ENCODE measurements around the gene STAP1.

STAP1 gene

DNA sequence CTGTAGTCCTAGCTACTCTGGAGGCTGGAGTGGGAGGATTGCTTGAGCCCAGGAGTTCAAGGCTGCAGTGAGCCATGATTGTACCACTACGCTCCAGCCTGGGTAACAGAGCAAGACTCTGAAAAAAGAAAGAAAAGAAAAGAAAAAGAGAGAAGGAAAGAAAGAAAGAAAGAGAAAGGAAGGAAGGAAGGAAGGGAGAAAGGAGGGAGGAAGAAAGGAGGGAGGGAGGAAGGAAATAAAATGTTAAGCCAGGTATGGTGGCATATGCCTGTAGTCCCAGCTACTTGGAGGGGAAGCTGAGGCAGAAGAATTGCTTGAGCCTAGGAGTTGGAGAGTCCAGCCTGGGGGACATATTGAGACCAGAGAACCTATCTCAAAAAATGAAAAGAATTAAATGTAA is 12.0 kb downstream of the STAP1 start:
- TF ChIP-seq CTCF (IDR thresholded peaks at IDR 0.05; ENCODE audit: insufficient read depth, low read length, missing control alignments): no peak
- no peak overlapping the region for H3K4me3 ChIP-seq (ENCODE audit: low read depth, low read length)
- DNase-seq (ENCODE audit: low read depth, low spot score): no peak
- ChIA-PET CTCF (no interaction called here), POLR2A (no interaction called here)

DNA sequence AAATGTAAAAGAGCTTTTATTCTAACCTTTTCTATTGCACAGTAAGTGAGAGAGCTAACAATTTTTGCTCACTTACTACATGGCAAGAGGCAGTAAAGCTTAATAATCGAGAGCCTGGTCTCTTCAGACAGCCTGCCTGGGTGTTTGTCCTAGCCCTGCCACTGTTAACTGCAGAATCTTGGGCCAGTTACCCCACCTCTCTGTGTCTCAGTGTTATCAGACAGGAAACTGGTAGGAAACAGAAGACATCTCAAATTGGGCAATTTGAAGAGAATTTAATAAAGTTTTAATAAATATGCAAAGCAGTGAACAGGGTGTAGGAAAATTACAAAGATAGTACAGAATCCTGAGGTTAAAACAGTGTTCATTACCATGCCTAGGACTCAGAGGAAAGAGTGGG is 13.4 kb downstream of the STAP1 start:
- H3K4me3 ChIP-seq (ENCODE audit: low read depth, low read length): no peak overlapping the region
- DNase-seq (ENCODE audit: low read depth, low spot score): no peak
- ChIA-PET CTCF (no interaction called here), POLR2A (no interaction called here)
- TF ChIP-seq CTCF (IDR thresholded peaks at IDR 0.05; ENCODE audit: insufficient read depth, low read length, missing control alignments): no peak

- POLR2A ChIA-PET: no interaction called here
- no peak for TF ChIP-seq CTCF (IDR thresholded peaks at IDR 0.05; ENCODE audit: insufficient read depth, low read length, missing control alignments)
- DNase-seq (ENCODE audit: low read depth, low spot score): no peak
- H3K4me3 ChIP-seq (ENCODE audit: low read depth, low read length): no peak overlapping the region
- CTCF ChIA-PET: no interaction called here
Measured at GRCh38 chr4:67573193-67573592, 14.7 kb downstream of the STAP1 start.

GRCh38 chr4:67575232-67576058 is 16.9 kb downstream of the STAP1 start:
- no peak for TF ChIP-seq CTCF (IDR thresholded peaks at IDR 0.05; ENCODE audit: insufficient read depth, low read length, missing control alignments)
- DNase-seq (ENCODE audit: low read depth, low spot score): no peak
- CTCF ChIA-PET: no interaction called here
- POLR2A ChIA-PET: no interaction called here
- no peak overlapping the region for H3K4me3 ChIP-seq (ENCODE audit: low read depth, low read length)

- no peak for TF ChIP-seq CTCF (IDR thresholded peaks at IDR 0.05; ENCODE audit: insufficient read depth, low read length, missing control alignments)
- no peak for DNase-seq (ENCODE audit: low read depth, low spot score)
- no peak overlapping the region for H3K4me3 ChIP-seq (ENCODE audit: low read depth, low read length)
- ChIA-PET CTCF (no interaction called here), POLR2A (no interaction called here)
Measured at GRCh38 chr4:67576059-67576466, 17.5 kb downstream of the STAP1 start.

DNA sequence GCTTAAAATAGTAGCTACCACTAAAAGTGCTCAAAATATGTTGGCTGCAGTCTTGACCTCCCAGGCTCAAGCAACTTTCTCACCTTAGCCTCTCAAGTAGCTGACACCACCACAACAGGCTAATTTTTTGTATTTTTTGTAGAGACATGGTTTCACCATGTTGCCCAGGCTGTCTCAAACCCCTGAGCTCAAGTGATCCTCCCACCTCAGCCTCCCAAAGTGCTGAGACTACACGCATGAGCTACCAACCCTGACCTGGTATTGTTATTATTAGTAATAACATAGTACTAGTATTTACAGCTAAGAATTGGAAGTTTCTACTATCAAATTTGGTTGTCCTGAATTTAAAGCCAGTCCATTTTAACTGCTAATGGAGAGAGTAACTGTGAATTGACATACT is 18.0 kb downstream of the STAP1 start:
- no peak overlapping the region for H3K4me3 ChIP-seq (ENCODE audit: low read depth, low read length)
- TF ChIP-seq CTCF (IDR thresholded peaks at IDR 0.05; ENCODE audit: insufficient read depth, low read length, missing control alignments): no peak
- POLR2A ChIA-PET: no interaction called here
- CTCF ChIA-PET: no interaction called here
- DNase-seq (ENCODE audit: low read depth, low spot score): no peak
